A549 (cell line): ENCODE measurements around the gene MDGA2. TPM values are rescaled to one million over a fixed set of nuclear protein-coding genes. Genes with fewer than 3 reads are reported as not detected.
"Not testable (repeated sequence)": the region's sequence is repeated elsewhere in the genome, so short reads cannot be mapped to it uniquely, and the experiment has no call there.

Experiments
- ATAC-seq, 2 experiments: fragments of 200-7000 bp in 1 of 2; fragments of >200 bp in 1 of 2; cut with Nextera tagmentation in 1 of 2; cut with Tn5 transposase in 1 of 2; 3 replicates each; pipeline versions ENCODE4 v1.8.0 to v1.9.1; 2018 to 2020; ENCODE audit warnings: mild to moderate bottlenecking in 1 of 2, moderate library complexity in 1 of 2
- CTCF ChIA-PET: fragments of 300-600 bp; sonication (Branson Sonifier 250); formaldehyde crosslinking; extraction: SDS; loops from one replicate; lab custom pipeline; 2021; ENCODE audit warnings: antibody characterized with exemption, inconsistent platforms; lab: Yijun Ruan, JAX
- POLR2A ChIA-PET: fragments of 350-600 bp; formaldehyde crosslinking; extraction: SDS; loops from one replicate; lab custom pipeline; 2021; ENCODE audit warnings: antibody characterized with exemption, inconsistent platforms; lab: Yijun Ruan, JAX
- DNase-seq, 2 experiments: peaks; one replicate each; pipeline versions ENCODE4 v3.0.0 to v3.0.0-alpha.2; 2011 to 2016; ENCODE audit warnings: low read depth in 1 of 2, low spot score in 1 of 2
- FAIRE-seq: peaks from 2 replicates; lab custom pipeline; 2011; peaks lifted over from hg19 to GRCh38; lab: Jason Lieb, UNC
- H3K27ac ChIP-seq, 2 experiments: fragments of >200 bp; sonication (Bioruptor Twin); formaldehyde crosslinking; 3 replicates each; pipeline ENCODE4 v1.5.1; 2016 to 2017
- H3K4me1 ChIP-seq: fragments of >200 bp; sonication (Bioruptor Twin); formaldehyde crosslinking; 3 replicates; pipeline ENCODE4 v1.6.1; 2016
- H3K4me2 ChIP-seq: fragments of >200 bp; sonication (Bioruptor Twin); formaldehyde crosslinking; 3 replicates; pipeline ENCODE4 v1.6.1; 2016
- H3K4me3 ChIP-seq: fragments of >200 bp; sonication (Bioruptor Twin); formaldehyde crosslinking; 3 replicates; pipeline ENCODE4 v1.5.1; 2016
- H3K9me3 ChIP-seq: fragments of >200 bp; sonication (Bioruptor Twin); formaldehyde crosslinking; 3 replicates; pipeline ENCODE4 v1.6.1; 2016
- BCL3 ChIP-seq: fragments of >200 bp; sonication (Bioruptor Twin); formaldehyde crosslinking; IDR thresholded peaks from 3 replicates; pipeline ENCODE4 v1.6.1; 2016
- CBX2 ChIP-seq: fragments of 200-600 bp; sonication (generic); IDR thresholded peaks from 2 replicates; pipeline ENCODE4 v1.6.1; 2016; ENCODE audit warnings: low read depth, mild to moderate bottlenecking, borderline replicate concordance
- CBX8 ChIP-seq: fragments of 200-600 bp; sonication (generic); IDR thresholded peaks from 2 replicates; pipeline ENCODE4 v1.6.1; 2016
- CHD2 ChIP-seq: fragments of 150-350 bp; IDR thresholded peaks from 2 replicates; pipeline ENCODE4 v1.6.1; 2014; ENCODE audit warnings: low read length; ENCODE audit not compliant: partially characterized antibody
- EHF ChIP-seq: fragments of 250-450 bp; sonication (Bioruptor Pico); IDR thresholded peaks from 2 replicates; pipeline ENCODE4 v1.5.0; 2020; ENCODE audit warnings: mild to moderate bottlenecking
- EP300 ChIP-seq, 2 experiments: fragments of >200 bp; sonication (Bioruptor Twin); formaldehyde crosslinking; IDR thresholded peaks; 2 replicates in 1 of 2; 3 replicates in 1 of 2; pipeline ENCODE4 v1.6.1; 2016 to 2017
- FOSL2 ChIP-seq, 2 experiments: fragments of 450-650 bp in 1 of 2; fragments of >200 bp in 1 of 2; sonication (Bioruptor Twin) in 1 of 2; formaldehyde crosslinking; IDR thresholded peaks; 2 replicates each; pipeline versions ENCODE4 v1.5.0 to v1.6.1; 2016 to 2020; ENCODE audit warnings: mild to moderate bottlenecking in 1 of 2, moderate library complexity in 1 of 2
- FOXS1 ChIP-seq: fragments of 250-450 bp; sonication (Bioruptor Pico); IDR thresholded peaks from 2 replicates; pipeline ENCODE4 v1.5.0; 2020; ENCODE audit warnings: mild to moderate bottlenecking, moderate library complexity
- HDAC2 ChIP-seq: fragments of 200-600 bp; sonication (generic); IDR thresholded peaks from 2 replicates; pipeline ENCODE4 v1.6.1; 2016
- HOXB13 ChIP-seq: fragments of 250-450 bp; sonication (Bioruptor Pico); IDR thresholded peaks from 2 replicates; pipeline ENCODE4 v1.5.0; 2020; ENCODE audit warnings: low read depth, mild to moderate bottlenecking, moderate library complexity
- HOXB5 ChIP-seq: fragments of 250-450 bp; sonication (Bioruptor Pico); IDR thresholded peaks from 2 replicates; pipeline ENCODE4 v1.5.0; 2020; ENCODE audit warnings: mild to moderate bottlenecking, moderate library complexity
- JUNB ChIP-seq: fragments of >200 bp; sonication (Bioruptor Twin); formaldehyde crosslinking; IDR thresholded peaks from 2 replicates; pipeline ENCODE4 v1.6.1; 2016
- KDM1A ChIP-seq: fragments of 200-600 bp; sonication (generic); IDR thresholded peaks from 2 replicates; pipeline ENCODE4 v1.6.1; 2016; ENCODE audit warnings: low read depth, mild to moderate bottlenecking
- MAFK ChIP-seq: fragments of 450-650 bp; IDR thresholded peaks from 2 replicates; pipeline ENCODE4 v1.6.1; 2014; ENCODE audit not compliant: partially characterized antibody
- MAX ChIP-seq: IDR thresholded peaks from 2 replicates; pipeline ENCODE4 v1.6.1; 2012
- MAZ ChIP-seq: fragments of 150-350 bp; IDR thresholded peaks from 2 replicates; pipeline ENCODE4 v1.6.1; 2014; ENCODE audit warnings: antibody characterized with exemption, low read depth, low read length, borderline replicate concordance
- MYC ChIP-seq: IDR thresholded peaks from 2 replicates; pipeline ENCODE4 v1.6.1; 2012; ENCODE audit warnings: mild to moderate bottlenecking, inconsistent platforms, low read length, improper control_type of control experiment, borderline replicate concordance
- TFCP2L1 ChIP-seq: fragments of 250-450 bp; sonication (Bioruptor Pico); IDR thresholded peaks from 2 replicates; pipeline ENCODE4 v1.5.0; 2021; ENCODE audit warnings: mild to moderate bottlenecking
- ZFP36 ChIP-seq: fragments of 450-650 bp; IDR thresholded peaks from 2 replicates; pipeline ENCODE4 v1.6.1; 2014; ENCODE audit warnings: borderline replicate concordance; ENCODE audit not compliant: partially characterized antibody
- ZNF302 ChIP-seq: fragments of 250-450 bp; sonication (Bioruptor Pico); IDR thresholded peaks from 2 replicates; pipeline ENCODE4 v1.9.0; 2021; ENCODE audit warnings: inconsistent platforms, mild to moderate bottlenecking, moderate library complexity
- ZSCAN20 ChIP-seq: fragments of 250-450 bp; sonication (Bioruptor Pico); IDR thresholded peaks from 2 replicates; pipeline ENCODE4 v1.8.0; 2022; ENCODE audit warnings: mild to moderate bottlenecking, moderate library complexity
- WGBS: methylation state at CpG from one replicate; pipeline ENCODE4 v1.1.6; 2017; ENCODE audit errors: missing lambda C conversion rate; 5-methylcytosine and 5-hydroxymethylcytosine counted together
- polyA plus RNA-seq, 4 experiments: library from polyadenylated mRNA; depleted of rRNA in 3 of 4; stranded (reverse); fragments of >200 nt; fragmentation: RNase III in 1 of 4; extraction: RNeasy Plus Mini Kit Qiagen cat#74134 plus additional on column Dnase treatment in 1 of 4; gene quantifications; 2 replicates in 3 of 4; 3 replicates in 1 of 4; pipeline ENCODE4 v1.2.3, GENCODE V29; 2011 to 2017
- TF ChIP-seq, protein P1 (sequence below): fragments of 150-350 bp; IDR thresholded peaks from 2 replicates; pipeline ENCODE4 v1.6.1; 2014; ENCODE audit warnings: low read depth, mild to moderate bottlenecking, low read length
- TF ChIP-seq, protein P2 (sequence below): fragments of >200 bp; sonication (Bioruptor Twin); formaldehyde crosslinking; IDR thresholded peaks from 3 replicates; pipeline ENCODE4 v1.5.1; 2016

Gene MDGA2
- polyA plus RNA-seq, 2 of the 4 experiments (the other 2 are of a cell fraction), result 0.08 to 0.12 TPM

DNA sequence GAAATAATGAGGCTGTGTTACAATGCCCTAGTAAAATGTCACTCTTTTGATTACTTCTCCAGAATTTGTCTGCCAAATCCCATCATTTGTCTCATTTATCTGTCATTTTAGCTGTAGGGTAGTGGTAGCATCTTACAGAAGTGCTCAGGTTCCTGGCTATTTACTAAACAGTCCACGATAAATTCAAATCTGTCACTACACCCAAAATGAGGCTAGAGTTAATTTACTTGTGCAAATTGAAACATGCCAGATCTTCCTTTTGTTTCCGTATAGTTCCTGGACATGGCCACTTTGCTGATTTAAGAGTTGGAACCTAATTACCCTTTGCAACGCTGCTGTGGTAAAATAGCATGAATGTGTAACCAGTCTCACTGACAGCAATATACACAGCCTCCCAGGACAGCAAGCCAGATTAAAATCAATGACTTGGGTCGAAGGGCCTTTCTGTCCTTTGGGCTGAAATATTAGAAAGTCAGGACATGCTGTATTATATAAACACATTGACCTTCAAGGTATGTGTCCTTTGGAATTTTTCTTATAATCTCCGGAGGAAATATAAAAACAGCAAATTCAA is 485.4 kb downstream of the MDGA2 start (continued):
- no peak for TF ChIP-seq MYC

DNA sequence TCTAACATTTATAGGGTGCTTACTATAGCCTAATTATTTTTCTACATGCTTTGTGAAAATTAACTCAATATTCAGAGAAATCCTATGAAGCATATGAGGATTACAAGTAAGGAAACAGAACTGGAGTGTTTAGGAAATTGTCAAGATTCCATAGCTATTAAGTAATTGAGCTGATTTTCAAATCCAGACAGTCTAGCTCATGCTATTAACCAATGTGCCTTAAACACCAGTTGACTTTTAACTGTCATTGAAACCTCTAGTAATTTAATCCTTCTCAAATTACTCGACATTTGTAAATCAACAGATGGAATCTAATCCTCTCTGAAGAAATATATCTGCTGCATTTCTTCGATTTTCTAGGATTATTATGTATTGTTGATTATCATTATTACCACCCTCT is 488.9 kb downstream of the MDGA2 start:
- TF ChIP-seq FOXS1 (CRISPR knock-in tag) (no peak), BCL3 (no peak), MAFK (no peak), JUNB (no peak), HDAC2 (no peak), CBX2 (no peak), TFCP2L1 (CRISPR knock-in tag) (no peak), MYC (no peak), ZFP36 (no peak), HOXB5 (CRISPR knock-in tag) (no peak), HOXB13 (CRISPR knock-in tag) (no peak), MAZ (no peak), EHF (CRISPR knock-in tag) (no peak)
- TF ChIP-seq, protein P1, sequence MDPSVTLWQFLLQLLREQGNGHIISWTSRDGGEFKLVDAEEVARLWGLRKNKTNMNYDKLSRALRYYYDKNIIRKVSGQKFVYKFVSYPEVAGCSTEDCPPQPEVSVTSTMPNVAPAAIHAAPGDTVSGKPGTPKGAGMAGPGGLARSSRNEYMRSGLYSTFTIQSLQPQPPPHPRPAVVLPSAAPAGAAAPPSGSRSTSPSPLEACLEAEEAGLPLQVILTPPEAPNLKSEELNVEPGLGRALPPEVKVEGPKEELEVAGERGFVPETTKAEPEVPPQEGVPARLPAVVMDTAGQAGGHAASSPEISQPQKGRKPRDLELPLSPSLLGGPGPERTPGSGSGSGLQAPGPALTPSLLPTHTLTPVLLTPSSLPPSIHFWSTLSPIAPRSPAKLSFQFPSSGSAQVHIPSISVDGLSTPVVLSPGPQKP, result no peak
- H3K27ac ChIP-seq, result no peak overlapping the region
- H3K9me3 ChIP-seq, result no peaks in the 10 kb centered on the region
- POLR2A ChIA-PET, result no interaction called here
- no peak overlapping the region for H3K4me2 ChIP-seq
- DNase-seq (no peak), ATAC-seq (no peak), FAIRE-seq (no peak)
- no peaks in the 10 kb centered on the region for H3K4me1 ChIP-seq
- CTCF ChIA-PET, result no interaction called here
- H3K4me3 ChIP-seq, result no peak overlapping the region
- 1% methylated on average over 2 of the region's 2 CpGs for WGBS

DNA sequence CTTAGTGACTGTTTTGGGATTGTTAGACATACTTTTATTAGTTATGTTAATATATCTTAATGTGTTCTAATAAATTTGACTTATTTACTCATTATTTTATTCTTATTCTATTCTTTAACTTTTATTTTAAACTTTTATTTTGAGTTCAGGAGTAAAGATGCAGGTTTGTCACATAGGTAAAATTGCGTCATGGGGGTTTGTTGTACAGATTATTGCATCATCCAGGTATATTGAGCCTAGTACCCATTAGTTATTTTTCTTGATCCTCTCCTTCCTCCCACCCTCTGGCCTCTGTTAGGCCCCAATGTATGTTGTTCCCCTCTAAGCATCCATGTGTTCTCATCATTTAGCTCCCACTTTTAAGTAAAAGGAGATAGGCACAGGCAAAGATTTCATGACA is 495.5 kb downstream of the MDGA2 start:
- no peaks in the 10 kb centered on the region for H3K4me1 ChIP-seq
- no peaks in the 10 kb centered on the region for H3K9me3 ChIP-seq
- no peak for DNase-seq
- ChIA-PET POLR2A (no interaction called here), CTCF (no interaction called here)
- no peak overlapping the region for H3K27ac ChIP-seq
- TF ChIP-seq, protein P2, sequence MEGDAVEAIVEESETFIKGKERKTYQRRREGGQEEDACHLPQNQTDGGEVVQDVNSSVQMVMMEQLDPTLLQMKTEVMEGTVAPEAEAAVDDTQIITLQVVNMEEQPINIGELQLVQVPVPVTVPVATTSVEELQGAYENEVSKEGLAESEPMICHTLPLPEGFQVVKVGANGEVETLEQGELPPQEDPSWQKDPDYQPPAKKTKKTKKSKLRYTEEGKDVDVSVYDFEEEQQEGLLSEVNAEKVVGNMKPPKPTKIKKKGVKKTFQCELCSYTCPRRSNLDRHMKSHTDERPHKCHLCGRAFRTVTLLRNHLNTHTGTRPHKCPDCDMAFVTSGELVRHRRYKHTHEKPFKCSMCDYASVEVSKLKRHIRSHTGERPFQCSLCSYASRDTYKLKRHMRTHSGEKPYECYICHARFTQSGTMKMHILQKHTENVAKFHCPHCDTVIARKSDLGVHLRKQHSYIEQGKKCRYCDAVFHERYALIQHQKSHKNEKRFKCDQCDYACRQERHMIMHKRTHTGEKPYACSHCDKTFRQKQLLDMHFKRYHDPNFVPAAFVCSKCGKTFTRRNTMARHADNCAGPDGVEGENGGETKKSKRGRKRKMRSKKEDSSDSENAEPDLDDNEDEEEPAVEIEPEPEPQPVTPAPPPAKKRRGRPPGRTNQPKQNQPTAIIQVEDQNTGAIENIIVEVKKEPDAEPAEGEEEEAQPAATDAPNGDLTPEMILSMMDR, result no peak
- TF ChIP-seq FOXS1 (CRISPR knock-in tag) (no peak), EHF (CRISPR knock-in tag) (no peak), MAX (no peak), KDM1A (no peak), CBX8 (no peak), ZNF302 (CRISPR knock-in tag) (no peak), CHD2 (no peak), EP300 (IDR thresholded peaks at IDR 0.05) (no peak), FOSL2 (IDR thresholded peaks at IDR 0.05) (no peak), FOSL2 (CRISPR knock-in tag; IDR thresholded peaks at IDR 0.05) (no peak), JUNB (no peak), HOXB5 (CRISPR knock-in tag) (no peak), ZSCAN20 (CRISPR knock-in tag) (no peak)
- 15% methylated on average over 1 of the region's 1 CpG for WGBS
- H3K4me2 ChIP-seq, result no peak overlapping the region
- no peak for ATAC-seq
- no peak overlapping the region for H3K4me3 ChIP-seq
- FAIRE-seq, result no peak

GRCh38 chr14:47171896-47172295 is 503.5 kb downstream of the MDGA2 start:
- H3K9me3 ChIP-seq, H3K4me3 ChIP-seq, ATAC-seq, POLR2A ChIA-PET, CTCF ChIA-PET, H3K4me2 ChIP-seq, H3K4me1 ChIP-seq, DNase-seq, H3K27ac ChIP-seq, FAIRE-seq: not testable (repeated sequence)
- 63% methylated on average over 8 of the region's 10 CpGs for WGBS
